CD14-positive monocyte (primary cell): ENCODE measurements around the gene UBE2E3. TPM values are rescaled to one million over a fixed set of nuclear protein-coding genes. Genes with fewer than 3 reads are reported as not detected.

ENCODE experiments used
- DNase-seq, 3 donors: peaks; one replicate each; pipeline ENCODE4 v3.0.0-alpha.2; 2011 to 2022
- H2AFZ ChIP-seq: 2 replicates; pipeline ENCODE4 v1.6.0; 2012; ENCODE audit warnings: mild to moderate bottlenecking, low read depth, low read length, inconsistent platforms; ENCODE audit not compliant: insufficient read depth, poor library complexity, severe bottlenecking
- H3K27ac ChIP-seq, 2 donors: 1 replicate in 1 of 2; 2 replicates in 1 of 2; pipeline ENCODE4 v1.5.1; 2012 to 2013; ENCODE audit warnings: low read length in 2 of 2, control low read depth in 1 of 2, inconsistent platforms in 1 of 2, low read depth in 1 of 2, mild to moderate bottlenecking in 1 of 2
- H3K27me3 ChIP-seq, 2 donors: one replicate each; pipeline versions ENCODE4 v1.6.0 to v1.6.1; 2011 to 2013; ENCODE audit warnings: low read length in 2 of 2; ENCODE audit not compliant: control insufficient read depth in 2 of 2, insufficient read depth in 2 of 2
- H3K36me3 ChIP-seq, 2 donors: replicated peaks in 1 of 2; 1 replicate in 1 of 2; 2 replicates in 1 of 2; pipeline versions ENCODE4 v1.5.1 to v1.6.1; 2012 to 2013; ENCODE audit warnings: low read length in 2 of 2, control low read depth in 1 of 2, inconsistent platforms in 1 of 2, mild to moderate bottlenecking in 1 of 2; ENCODE audit not compliant: insufficient read depth in 2 of 2, control insufficient read depth in 1 of 2
- H3K4me1 ChIP-seq, 2 donors: 1 replicate in 1 of 2; 2 replicates in 1 of 2; pipeline versions ENCODE4 v1.5.1 to v1.6.1; 2012 to 2013; ENCODE audit warnings: low read length in 2 of 2, control low read depth in 1 of 2, inconsistent platforms in 1 of 2, mild to moderate bottlenecking in 1 of 2, moderate library complexity in 1 of 2; ENCODE audit not compliant: insufficient read depth in 2 of 2, control insufficient read depth in 1 of 2
- H3K4me2 ChIP-seq: replicated peaks from 2 replicates; pipeline ENCODE3; 2012; ENCODE audit warnings: low read length, moderate library complexity, mild to moderate bottlenecking; ENCODE audit not compliant: poor library complexity, severe bottlenecking; ENCODE audit errors: extremely low read depth
- H3K4me3 ChIP-seq, 3 experiments: fragments of 200-600 bp in 1 of 3; sonication (generic) in 1 of 3; replicated peaks in 1 of 3; 1 replicate in 2 of 3; 2 replicates in 1 of 3; pipeline ENCODE4 v1.5.1; 2011 to 2013; ENCODE audit warnings: low read length in 3 of 3, mild to moderate bottlenecking in 3 of 3, control low read depth in 2 of 3, low read depth in 2 of 3, inconsistent platforms in 1 of 3, moderate library complexity in 1 of 3
- H3K79me2 ChIP-seq: 2 replicates; pipeline ENCODE4 v1.6.0; 2012; ENCODE audit warnings: mild to moderate bottlenecking, control low read depth, inconsistent platforms, low read length, moderate library complexity; ENCODE audit not compliant: insufficient read depth
- H3K9ac ChIP-seq: 2 replicates; pipeline ENCODE4 v1.6.0; 2017; ENCODE audit warnings: low read length, mild to moderate bottlenecking; ENCODE audit not compliant: insufficient read depth, poor library complexity, severe bottlenecking
- H3K9me3 ChIP-seq, 2 donors: replicated peaks in 1 of 2; 1 replicate in 1 of 2; 2 replicates in 1 of 2; pipeline versions ENCODE4 v1.5.1 to v1.6.1; 2012 to 2013; ENCODE audit warnings: low read length in 2 of 2, control low read depth in 1 of 2; ENCODE audit not compliant: control insufficient read depth in 1 of 2, insufficient read depth in 1 of 2
- H4K20me1 ChIP-seq: 2 replicates; pipeline ENCODE4 v1.6.0; 2012; ENCODE audit warnings: mild to moderate bottlenecking, low read length, control low read depth, moderate library complexity; ENCODE audit not compliant: insufficient read depth
- H3K27ac Mint-ChIP-seq, 7 donors: one replicate each; pipeline ENCODE4 v1.8.0; 2020; ENCODE audit warnings: mild to moderate bottlenecking in 7 of 7, mixed read lengths in 7 of 7, moderate library complexity in 6 of 7, inconsistent platforms in 2 of 7
- H3K27me3 Mint-ChIP-seq, 3 donors: one replicate each; pipeline ENCODE4 v1.8.0; 2021 to 2022; ENCODE audit warnings: low read depth in 3 of 3, mild to moderate bottlenecking in 3 of 3, mixed read lengths in 3 of 3, moderate library complexity in 3 of 3, inconsistent platforms in 1 of 3
- H3K36me3 Mint-ChIP-seq, 2 donors: one replicate each; pipeline ENCODE4 v1.8.0; 2020; ENCODE audit warnings: mixed read lengths in 2 of 2, inconsistent platforms in 1 of 2, mild to moderate bottlenecking in 1 of 2
- H3K4me1 Mint-ChIP-seq: one replicate; pipeline ENCODE4 v1.8.0; 2020; ENCODE audit warnings: mild to moderate bottlenecking, mixed read lengths
- H3K4me3 Mint-ChIP-seq, 2 donors: one replicate each; pipeline ENCODE4 v1.8.0; 2020; ENCODE audit warnings: mild to moderate bottlenecking in 2 of 2, mixed read lengths in 2 of 2, moderate library complexity in 1 of 2
- H3K9me3 Mint-ChIP-seq, 7 donors: one replicate each; pipeline ENCODE4 v1.8.0; 2020 to 2022; ENCODE audit warnings: mixed read lengths in 7 of 7, mild to moderate bottlenecking in 6 of 7, moderate library complexity in 6 of 7, inconsistent platforms in 2 of 7
- WGBS: methylation state at CpG from one replicate; pipeline ENCODE4 v1.1.5; 2013; ENCODE audit warnings: missing lambda C conversion rate; ENCODE audit not compliant: insufficient coverage; 5-methylcytosine and 5-hydroxymethylcytosine counted together
- intact Hi-C, 2 donors: fragments of 100-400 bp; cut with micrococcal nuclease; formaldehyde crosslinking; loops; one replicate each; pipeline versions ENCODE4 v1.15.0 to v1.15.1; 2023
- polyA plus RNA-seq, 3 donors: library from polyadenylated mRNA; depleted of rRNA in 1 of 3; unstranded in 2 of 3; stranded (reverse) in 1 of 3; fragments of 300-500 nt in 2 of 3; fragments of >200 nt in 1 of 3; fragmentation: Illumina TruSeq in 2 of 3; gene quantifications; 1 replicate in 2 of 3; 2 replicates in 1 of 3; pipeline ENCODE4 v1.2.3, GENCODE V29; 2012 to 2021
- TF ChIP-seq, protein P1 (sequence below): fragments of 200-600 bp; IDR thresholded peaks from one replicate; pipeline ENCODE4 v1.8.0; 2022; ENCODE audit warnings: antibody characterized with exemption, mild to moderate bottlenecking

The UBE2E3 gene
- polyA plus RNA-seq, 3 donors, result 45.9 to 67.5 (median 52.1) TPM

DNA sequence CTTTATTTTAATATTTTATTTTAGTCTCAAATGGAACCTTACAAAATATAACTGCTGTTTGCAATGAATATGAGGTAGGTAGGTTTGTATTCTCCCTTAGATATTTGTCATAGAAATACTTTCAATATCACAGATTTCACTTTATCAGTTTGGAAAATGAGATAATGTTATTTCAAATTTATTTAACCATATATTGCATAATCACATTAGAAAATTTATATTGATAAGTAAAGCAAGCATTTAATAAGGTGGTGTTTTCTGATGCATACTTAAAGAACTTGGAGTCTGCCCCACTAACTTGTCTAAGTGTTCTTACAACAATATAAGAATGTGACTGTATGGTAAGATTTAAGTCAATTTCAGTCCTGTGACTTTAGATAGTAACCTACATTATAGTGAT, 85.1 kb downstream of the UBE2E3 start:
- H3K27me3 Mint-ChIP-seq, result no peaks in the 10 kb centered on the region
- Histone ChIP-seq H3K27me3 (no peaks in the 10 kb centered on the region), H3K27ac (no peak overlapping the region), H3K4me2 (no peak overlapping the region), H3K9ac (no peak overlapping the region), H3K36me3 (peaks cover 0 to 23% of the 10 kb centered on the region in 2 donors), H3K4me1 (peaks cover 4 to 6% of the 10 kb centered on the region in 2 donors), H3K79me2 (no peaks in the 10 kb centered on the region), H3K9me3 (no peaks in the 10 kb centered on the region), H3K4me3 (no peak overlapping the region), H2AFZ (no peak overlapping the region), H4K20me1 (no peaks in the 10 kb centered on the region)
- TF ChIP-seq, protein P1, sequence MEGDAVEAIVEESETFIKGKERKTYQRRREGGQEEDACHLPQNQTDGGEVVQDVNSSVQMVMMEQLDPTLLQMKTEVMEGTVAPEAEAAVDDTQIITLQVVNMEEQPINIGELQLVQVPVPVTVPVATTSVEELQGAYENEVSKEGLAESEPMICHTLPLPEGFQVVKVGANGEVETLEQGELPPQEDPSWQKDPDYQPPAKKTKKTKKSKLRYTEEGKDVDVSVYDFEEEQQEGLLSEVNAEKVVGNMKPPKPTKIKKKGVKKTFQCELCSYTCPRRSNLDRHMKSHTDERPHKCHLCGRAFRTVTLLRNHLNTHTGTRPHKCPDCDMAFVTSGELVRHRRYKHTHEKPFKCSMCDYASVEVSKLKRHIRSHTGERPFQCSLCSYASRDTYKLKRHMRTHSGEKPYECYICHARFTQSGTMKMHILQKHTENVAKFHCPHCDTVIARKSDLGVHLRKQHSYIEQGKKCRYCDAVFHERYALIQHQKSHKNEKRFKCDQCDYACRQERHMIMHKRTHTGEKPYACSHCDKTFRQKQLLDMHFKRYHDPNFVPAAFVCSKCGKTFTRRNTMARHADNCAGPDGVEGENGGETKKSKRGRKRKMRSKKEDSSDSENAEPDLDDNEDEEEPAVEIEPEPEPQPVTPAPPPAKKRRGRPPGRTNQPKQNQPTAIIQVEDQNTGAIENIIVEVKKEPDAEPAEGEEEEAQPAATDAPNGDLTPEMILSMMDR, result no peak
- no peak overlapping the region for H3K27ac Mint-ChIP-seq
- DNase-seq, result no peak
- H3K4me1 Mint-ChIP-seq, result no peaks in the 10 kb centered on the region
- H3K4me3 Mint-ChIP-seq, result no peak overlapping the region
- H3K36me3 Mint-ChIP-seq, result peaks cover 16 to 19% of the 10 kb centered on the region in 2 donors
- intact Hi-C loops, result no loop called here
- H3K9me3 Mint-ChIP-seq, result no peaks in the 10 kb centered on the region

DNA sequence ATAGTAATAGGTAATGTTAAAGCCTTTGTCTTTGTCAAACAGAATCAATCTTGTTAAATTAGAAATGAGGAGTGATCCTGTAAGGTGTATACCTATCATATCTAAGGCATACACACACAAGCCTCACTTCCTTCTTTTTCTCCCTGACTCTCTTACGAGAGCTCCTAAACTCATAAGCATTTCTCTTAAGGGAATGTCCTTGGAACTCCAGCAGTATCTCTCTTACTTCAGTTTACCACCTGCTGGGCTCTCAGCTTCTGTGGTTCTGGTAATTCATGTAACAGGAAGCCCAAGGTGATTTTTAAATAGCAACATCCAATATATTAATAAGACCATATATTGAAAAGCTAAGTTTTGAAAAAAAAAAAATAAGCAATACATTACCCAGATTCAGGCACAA, 85.9 kb downstream of the UBE2E3 start:
- H3K36me3 ChIP-seq, result peaks cover 0 to 23% of the 10 kb centered on the region in 2 donors
- 80% methylated on average over 1 of the region's 1 CpG for WGBS
- no peak overlapping the region for H3K9ac ChIP-seq
- no peaks in the 10 kb centered on the region for H3K9me3 Mint-ChIP-seq
- intact Hi-C loops, result no loop called here
- H3K4me2 ChIP-seq, result no peak overlapping the region
- H3K27me3 ChIP-seq, result no peaks in the 10 kb centered on the region
- H3K4me1 ChIP-seq, result peaks cover 4 to 6% of the 10 kb centered on the region in 2 donors
- H3K4me1 Mint-ChIP-seq, result no peaks in the 10 kb centered on the region
- no peak overlapping the region for H3K27ac ChIP-seq
- no peak overlapping the region for H2AFZ ChIP-seq
- no peak for DNase-seq
- H3K4me3 ChIP-seq, result no peak overlapping the region
- TF ChIP-seq, protein P1, result no peak
- H3K27me3 Mint-ChIP-seq, result no peaks in the 10 kb centered on the region
- H3K36me3 Mint-ChIP-seq, result peaks cover 16 to 19% of the 10 kb centered on the region in 2 donors
- no peak overlapping the region for H3K4me3 Mint-ChIP-seq
- no peaks in the 10 kb centered on the region for H4K20me1 ChIP-seq
- no peak overlapping the region for H3K27ac Mint-ChIP-seq
- no peaks in the 10 kb centered on the region for H3K9me3 ChIP-seq
- no peaks in the 10 kb centered on the region for H3K79me2 ChIP-seq
